NCI-H460 (cell line): ENCODE data around the gene IMPDH1. TPM values are rescaled to one million over a fixed set of nuclear protein-coding genes. Genes with fewer than 3 reads are reported as not detected.

ENCODE experiments used
- DNase-seq: peaks from one replicate; pipeline ENCODE4 v3.0.0-alpha.2; 2016; ENCODE audit warnings: low read depth; ENCODE audit errors: extremely low read depth
- total RNA-seq: library from RNA; depleted of rRNA; stranded (reverse); fragments of >200 nt; shearing (Covaris generic); gene quantifications from 2 replicates; pipeline ENCODE4 v1.2.3, GENCODE V29; 2014

Gene IMPDH1
- total RNA-seq, 1 experiment from 2014 or later: 88.9 TPM

DNA sequence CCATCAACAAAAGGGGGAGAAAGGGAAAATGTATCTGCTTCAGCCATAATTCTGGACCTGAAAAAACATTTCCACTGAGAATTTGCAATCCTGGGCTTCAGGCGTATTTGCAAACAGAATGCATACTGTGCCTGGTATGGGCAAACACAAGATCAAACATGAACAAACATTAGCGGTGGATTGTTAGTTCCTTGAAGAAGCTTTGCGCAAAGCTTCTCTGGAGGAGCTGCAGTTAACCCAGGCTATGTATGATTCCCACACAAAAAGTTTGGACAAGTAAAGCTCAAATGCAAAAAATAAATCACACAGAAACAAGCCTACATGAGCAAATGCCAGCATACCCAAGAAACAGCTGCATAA is 25.5 kb upstream of the IMPDH1 start:
- DNase-seq: peak; percentile 73

GRCh38 chr7:128434413-128435326 is 24.9 kb upstream of the IMPDH1 start:
- no peak for DNase-seq

GRCh38 chr7:128431754-128432153 is 22.0 kb upstream of the IMPDH1 start:
- DNase-seq: no peak

GRCh38 chr7:128431221-128431620 is 21.4 kb upstream of the IMPDH1 start:
- DNase-seq: no peak

GRCh38 chr7:128430207-128430606 is 20.4 kb upstream of the IMPDH1 start:
- no peak for DNase-seq

DNA sequence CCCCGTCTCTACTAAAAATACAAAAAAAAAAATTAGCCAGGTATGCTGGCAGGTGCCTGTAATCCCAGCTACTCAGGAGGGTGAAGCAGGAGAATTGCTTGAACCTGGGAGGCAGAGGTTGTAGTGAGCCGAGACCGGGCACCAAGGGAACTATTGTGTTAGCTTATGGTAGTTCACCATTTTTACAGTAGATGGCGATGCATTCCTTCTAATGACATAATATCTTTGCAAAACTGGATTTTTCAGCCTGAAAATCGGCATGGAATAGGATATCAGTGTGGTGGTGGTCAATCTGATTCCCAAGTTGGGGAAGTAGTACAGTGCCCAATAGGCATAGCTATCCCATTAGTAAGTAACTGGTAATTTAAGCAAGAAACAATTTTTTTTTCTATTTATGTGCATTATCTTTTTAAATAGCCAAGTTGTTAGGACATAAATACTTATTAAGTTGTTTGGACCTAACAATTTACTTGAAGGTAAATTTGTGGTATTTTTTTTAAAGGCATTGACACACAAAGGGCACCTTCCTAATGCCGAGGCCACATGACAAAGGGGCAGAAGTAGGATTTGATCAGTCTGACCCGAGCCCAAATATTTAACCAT is 17.6 kb upstream of the IMPDH1 start:
- no peak for DNase-seq

GRCh38 chr7:128425850-128426249 is 16.1 kb upstream of the IMPDH1 start:
- peak; percentile 61 for DNase-seq

DNA sequence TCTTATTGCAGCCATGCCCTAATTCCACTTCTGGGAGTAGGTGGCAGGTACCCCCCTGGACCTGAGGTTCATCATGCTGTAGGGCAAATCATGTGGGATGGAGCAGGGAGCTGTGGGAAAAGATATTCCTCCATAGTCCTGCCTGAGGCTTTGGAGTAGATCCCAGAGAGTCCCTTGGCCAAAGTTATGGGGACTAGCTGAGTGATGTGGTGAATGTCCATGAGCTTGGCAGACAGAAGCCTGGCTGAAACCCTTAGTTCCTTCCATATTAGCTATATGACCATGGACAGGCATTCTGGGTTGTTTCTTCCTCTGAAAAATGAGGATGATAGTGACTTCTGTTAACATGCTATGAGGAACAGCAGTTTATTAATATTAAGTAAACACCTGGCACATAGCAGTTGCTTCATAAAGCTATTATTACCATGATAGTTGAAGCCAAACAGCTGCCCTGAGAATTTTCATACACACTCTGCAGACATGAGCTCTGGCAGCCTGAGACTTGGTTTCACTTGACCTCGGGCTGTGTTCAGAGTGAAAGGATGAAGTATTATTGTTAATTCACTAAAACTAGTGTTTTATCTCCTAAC is 15.0 kb upstream of the IMPDH1 start:
- DNase-seq: no peak

- no peak for DNase-seq
Observed at GRCh38 chr7:128422842-128423241, 13.1 kb upstream of the IMPDH1 start.

- DNase-seq: no peak
Observed at GRCh38 chr7:128422037-128422436, 12.3 kb upstream of the IMPDH1 start.

GRCh38 chr7:128421384-128421783 is 11.6 kb upstream of the IMPDH1 start:
- DNase-seq: no peak

- DNase-seq: no peak
Observed at GRCh38 chr7:128420773-128421172, 11.0 kb upstream of the IMPDH1 start.

DNA sequence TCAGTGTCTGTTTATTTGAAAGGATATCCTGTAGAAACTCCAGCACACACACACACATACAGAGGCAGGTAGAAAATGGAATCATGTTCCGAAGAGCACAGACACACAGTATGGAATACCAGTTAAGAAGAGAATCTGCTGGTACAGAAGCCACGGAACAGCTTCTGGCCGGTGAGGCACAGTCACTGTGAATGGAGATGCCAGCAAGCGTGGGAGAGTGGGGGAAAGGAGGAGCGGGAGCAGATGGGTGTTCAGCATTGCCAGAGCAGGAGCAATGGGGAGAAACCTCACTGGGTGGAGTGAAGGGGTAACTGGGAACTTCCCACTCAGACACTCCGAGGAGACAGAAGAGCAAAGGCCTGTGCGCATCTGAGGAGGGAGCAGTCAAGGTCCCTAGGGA is 9.5 kb upstream of the IMPDH1 start:
- no peak for DNase-seq

DNA sequence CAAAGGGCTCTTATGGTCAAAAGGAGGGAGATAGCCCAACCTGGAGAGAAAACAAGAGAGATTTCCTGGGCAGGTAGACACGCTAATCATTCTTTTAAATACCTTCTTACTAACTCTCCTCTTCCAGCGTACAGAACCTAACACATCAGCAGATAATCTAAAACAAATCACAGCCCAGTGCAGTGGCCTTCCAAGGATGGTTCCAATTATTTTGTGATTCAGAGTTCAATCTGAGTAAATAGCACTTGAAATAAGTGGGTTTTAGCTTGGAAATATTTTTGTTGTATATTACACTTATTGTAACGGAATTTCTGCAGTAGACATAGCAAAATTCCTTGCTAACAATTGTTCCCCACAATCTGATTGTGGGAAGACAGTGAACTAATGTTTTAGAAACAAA is 7.3 kb upstream of the IMPDH1 start:
- DNase-seq: no peak

- DNase-seq: no peak
Observed at GRCh38 chr7:128415217-128415785, 5.5 kb upstream of the IMPDH1 start.

DNA sequence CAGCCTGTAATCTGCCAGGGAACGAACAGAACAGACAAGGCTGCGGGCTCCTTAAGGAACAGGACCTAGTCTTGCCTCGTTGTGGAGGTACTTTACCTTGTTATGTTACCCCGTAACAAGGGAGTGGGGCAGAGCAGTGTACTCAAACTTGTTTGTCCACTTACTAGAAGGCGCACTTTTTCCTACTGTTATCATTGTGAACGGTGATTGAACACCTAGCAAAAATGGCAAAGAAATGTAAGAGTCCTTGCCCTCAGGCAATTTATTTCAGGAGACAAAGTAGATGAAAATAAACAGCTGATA is 620 bp upstream of the IMPDH1 start:
- no peak for DNase-seq

GRCh38 chr7:128408709-128409595 is 830 bp downstream of the IMPDH1 start:
- DNase-seq: no peak

DNA sequence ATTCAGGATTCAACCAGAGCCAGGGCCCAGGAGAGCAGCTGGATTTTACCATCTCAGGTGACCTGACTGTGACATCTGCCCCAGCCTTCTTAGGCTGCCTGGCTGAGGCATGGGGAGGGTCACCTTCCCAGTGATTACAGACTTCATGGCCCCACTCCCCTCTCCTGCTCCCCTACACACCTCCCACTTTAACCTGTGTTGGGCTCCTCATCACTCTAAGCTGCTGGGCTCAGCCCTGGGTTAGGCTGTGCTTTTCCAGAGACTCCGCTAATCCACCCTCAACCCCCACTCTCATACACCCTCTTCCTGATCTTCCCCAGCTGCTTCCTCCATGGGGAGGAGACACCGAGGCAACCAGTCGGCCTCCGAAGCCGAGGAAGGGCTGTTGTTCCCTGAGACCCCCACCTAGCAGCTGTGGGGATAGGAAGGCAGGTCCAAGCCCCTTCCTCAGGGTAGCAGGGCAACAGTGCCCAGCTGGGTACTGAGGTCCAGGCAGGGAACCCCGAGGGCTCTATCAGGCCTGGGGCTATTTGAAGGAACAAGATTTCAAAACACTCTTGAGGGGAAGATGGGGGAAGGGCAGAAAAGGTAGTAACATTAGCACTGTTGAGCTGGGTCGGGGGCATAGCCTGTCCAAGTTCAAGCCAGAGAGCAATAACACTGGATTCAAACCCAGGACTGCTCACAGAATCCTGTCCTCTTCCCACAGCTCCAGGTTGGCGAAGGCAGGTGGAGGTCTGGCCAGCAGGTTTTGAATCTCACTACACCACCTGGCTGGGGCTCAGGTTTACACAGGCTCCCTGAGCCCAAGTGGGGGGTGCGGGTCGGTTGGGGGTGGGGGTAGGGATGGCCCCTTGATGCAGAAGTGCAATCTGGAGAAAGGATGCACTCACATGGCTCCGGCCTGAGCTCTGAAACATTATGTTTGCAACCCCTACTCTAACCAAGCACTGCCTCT is 1.8 kb downstream of the IMPDH1 start:
- DNase-seq: no peak

GRCh38 chr7:128407233-128407589 is 2.6 kb downstream of the IMPDH1 start:
- no peak for DNase-seq
